HEK293 (cell line): ENCODE measurements around the gene TTBK1.

Source experiments
- GLI4 ChIP-seq: fragments of 450-650 bp; formaldehyde crosslinking; IDR thresholded peaks from 2 replicates; pipeline ENCODE4 v1.5.1; 2016; ENCODE audit warnings: missing biosample characterization, missing genetic modification characterization
- KLF9 ChIP-seq: fragments of 450-650 bp; formaldehyde crosslinking; IDR thresholded peaks from 2 replicates; pipeline ENCODE4 v1.5.1; 2016; ENCODE audit warnings: missing biosample characterization, missing genetic modification characterization, low read depth
- PRDM1 ChIP-seq: fragments of 450-650 bp; formaldehyde crosslinking; IDR thresholded peaks from 2 replicates; pipeline ENCODE4; 2016; ENCODE audit warnings: missing biosample characterization, missing genetic modification characterization
- ZBTB20 ChIP-seq: fragments of 450-650 bp; formaldehyde crosslinking; IDR thresholded peaks from 2 replicates; pipeline ENCODE4 v1.5.1; 2016; ENCODE audit warnings: missing biosample characterization, missing genetic modification characterization
- ZNF10 ChIP-seq: fragments of 450-650 bp; formaldehyde crosslinking; IDR thresholded peaks from 2 replicates; pipeline ENCODE4 v1.5.1; 2017; ENCODE audit warnings: missing biosample characterization, missing genetic modification characterization
- ZNF112 ChIP-seq: fragments of 450-650 bp; formaldehyde crosslinking; IDR thresholded peaks from 2 replicates; pipeline ENCODE4 v1.5.0; 2017; ENCODE audit warnings: missing biosample characterization, missing genetic modification characterization
- ZNF184 ChIP-seq: fragments of 450-650 bp; IDR thresholded peaks from 2 replicates; pipeline ENCODE4 v1.5.1; 2018; ENCODE audit warnings: missing biosample characterization, mild to moderate bottlenecking, missing genetic modification characterization
- ZNF24 ChIP-seq: fragments of 450-650 bp; formaldehyde crosslinking; IDR thresholded peaks from 2 replicates; pipeline ENCODE4 v1.5.1; 2016; ENCODE audit warnings: missing biosample characterization, missing genetic modification characterization
- ZNF248 ChIP-seq: fragments of 450-650 bp; formaldehyde crosslinking; IDR thresholded peaks from 2 replicates; pipeline ENCODE4 v1.5.1; 2017; ENCODE audit warnings: missing biosample characterization, missing genetic modification characterization
- ZNF26 ChIP-seq: fragments of 450-650 bp; formaldehyde crosslinking; IDR thresholded peaks from 2 replicates; pipeline ENCODE4 v1.5.1; 2016; ENCODE audit warnings: missing biosample characterization, missing genetic modification characterization
- ZNF292 ChIP-seq: fragments of 450-650 bp; formaldehyde crosslinking; IDR thresholded peaks from 2 replicates; pipeline ENCODE4 v1.5.1; 2016; ENCODE audit warnings: low read depth, missing biosample characterization, missing genetic modification characterization, borderline replicate concordance
- ZNF433 ChIP-seq: fragments of 450-650 bp; formaldehyde crosslinking; IDR thresholded peaks from 2 replicates; pipeline ENCODE4 v1.5.1; 2016; ENCODE audit warnings: missing biosample characterization, missing genetic modification characterization, low read depth
- ZNF510 ChIP-seq: fragments of 450-650 bp; formaldehyde crosslinking; IDR thresholded peaks from 2 replicates; pipeline ENCODE4 v1.5.1; 2018; ENCODE audit warnings: mild to moderate bottlenecking, missing genetic modification characterization, missing biosample characterization; ENCODE audit not compliant: insufficient replicate concordance
- ZNF514 ChIP-seq: fragments of 450-650 bp; formaldehyde crosslinking; IDR thresholded peaks from 2 replicates; pipeline ENCODE4 v1.5.1; 2016; ENCODE audit warnings: missing biosample characterization, missing genetic modification characterization
- ZNF548 ChIP-seq: fragments of 450-650 bp; formaldehyde crosslinking; IDR thresholded peaks from 2 replicates; pipeline ENCODE4 v1.5.1; 2016; ENCODE audit warnings: missing biosample characterization, missing genetic modification characterization
- ZNF558 ChIP-seq: fragments of 450-650 bp; formaldehyde crosslinking; IDR thresholded peaks from 2 replicates; pipeline ENCODE4 v1.5.1; 2016; ENCODE audit warnings: missing biosample characterization, missing genetic modification characterization
- ZNF560 ChIP-seq: fragments of 450-650 bp; formaldehyde crosslinking; IDR thresholded peaks from 2 replicates; pipeline ENCODE4 v1.5.1; 2017; ENCODE audit warnings: missing biosample characterization, missing genetic modification characterization, borderline replicate concordance
- ZNF580 ChIP-seq: fragments of 450-650 bp; formaldehyde crosslinking; IDR thresholded peaks from 2 replicates; pipeline ENCODE4 v1.5.1; 2016; ENCODE audit warnings: missing biosample characterization, missing genetic modification characterization
- ZNF626 ChIP-seq: fragments of 450-650 bp; sonication (Bioruptor Pico); formaldehyde crosslinking; IDR thresholded peaks from 2 replicates; pipeline ENCODE4 v1.5.1; 2018; ENCODE audit warnings: missing biosample characterization, missing genetic modification characterization, inconsistent platforms
- ZNF645 ChIP-seq: fragments of 450-650 bp; formaldehyde crosslinking; IDR thresholded peaks from 2 replicates; pipeline ENCODE4; 2016; ENCODE audit warnings: missing biosample characterization, missing genetic modification characterization
- ZNF658 ChIP-seq: fragments of 450-650 bp; formaldehyde crosslinking; IDR thresholded peaks from 2 replicates; pipeline ENCODE4; 2016; ENCODE audit warnings: missing biosample characterization, missing genetic modification characterization
- ZNF670 ChIP-seq: fragments of 450-650 bp; formaldehyde crosslinking; IDR thresholded peaks from 2 replicates; pipeline ENCODE4 v1.5.1; 2016; ENCODE audit warnings: missing biosample characterization, missing genetic modification characterization, low read depth
- ZNF701 ChIP-seq: fragments of 450-650 bp; formaldehyde crosslinking; IDR thresholded peaks from 2 replicates; pipeline ENCODE4 v1.5.1; 2016; ENCODE audit warnings: missing biosample characterization, missing genetic modification characterization
- ZNF704 ChIP-seq: fragments of 450-650 bp; formaldehyde crosslinking; IDR thresholded peaks from 2 replicates; pipeline ENCODE4 v1.5.1; 2016; ENCODE audit warnings: missing biosample characterization, missing genetic modification characterization
- ZNF791 ChIP-seq: fragments of 450-650 bp; formaldehyde crosslinking; IDR thresholded peaks from 2 replicates; pipeline ENCODE4 v1.5.1; 2016; ENCODE audit warnings: missing biosample characterization, missing genetic modification characterization
- ZNF837 ChIP-seq: fragments of 450-650 bp; formaldehyde crosslinking; IDR thresholded peaks from 2 replicates; pipeline ENCODE4 v1.5.1; 2016; ENCODE audit warnings: missing biosample characterization, missing genetic modification characterization
- TF ChIP-seq, protein P1 (sequence below): fragments of 450-650 bp; formaldehyde crosslinking; IDR thresholded peaks from 2 replicates; pipeline ENCODE4 v1.5.1; 2016; ENCODE audit warnings: missing biosample characterization, missing genetic modification characterization
- TF ChIP-seq, protein P2 (sequence below): fragments of 450-650 bp; formaldehyde crosslinking; IDR thresholded peaks from 2 replicates; pipeline ENCODE4 v1.5.1; 2016; ENCODE audit warnings: missing biosample characterization, missing genetic modification characterization

Gene TTBK1

GRCh38 chr6:43228951-43229802, 14.1 kb upstream of the TTBK1 start, which contains the start of gene DNPH1 (continued):
- TF ChIP-seq ZNF24 (tag by site-specific recombination), result no peak
- 0 out of 2 replicates have a peak, but pooled peaks have one; percentile 26 for TF ChIP-seq ZNF10 (tag by site-specific recombination)
- no peak for TF ChIP-seq ZNF701 (tag by site-specific recombination)
- no peak for TF ChIP-seq PRDM1 (tag by site-specific recombination)
- TF ChIP-seq ZNF658 (tag by site-specific recombination), result no peak
- TF ChIP-seq KLF9, result peak; percentile 38
- TF ChIP-seq ZNF510, result no peak
- no peak for TF ChIP-seq ZNF670 (tag by site-specific recombination)
- peak; percentile 49; the same call in 1 of the 2 replicates for TF ChIP-seq ZBTB20 (tag by site-specific recombination)
- no peak for TF ChIP-seq ZNF433 (tag by site-specific recombination)
- no peak for TF ChIP-seq GLI4 (tag by site-specific recombination)
- no peak for TF ChIP-seq ZNF26 (tag by site-specific recombination)
- TF ChIP-seq, protein P1, sequence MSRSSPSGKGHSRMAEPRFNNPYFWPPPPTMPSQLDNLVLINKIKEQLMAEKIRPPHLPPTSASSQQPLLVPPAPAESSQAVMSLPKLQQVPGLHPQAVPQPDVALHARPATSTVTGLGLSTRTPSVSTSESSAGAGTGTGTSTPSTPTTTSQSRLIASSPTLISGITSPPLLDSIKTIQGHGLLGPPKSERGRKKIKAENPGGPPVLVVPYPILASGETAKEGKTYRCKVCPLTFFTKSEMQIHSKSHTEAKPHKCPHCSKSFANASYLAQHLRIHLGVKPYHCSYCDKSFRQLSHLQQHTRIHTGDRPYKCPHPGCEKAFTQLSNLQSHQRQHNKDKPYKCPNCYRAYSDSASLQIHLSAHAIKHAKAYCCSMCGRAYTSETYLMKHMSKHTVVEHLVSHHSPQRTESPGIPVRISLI (tag by site-specific recombination), result no peak
- TF ChIP-seq ZNF112, result no peak
- TF ChIP-seq ZNF514 (tag by site-specific recombination), result no peak
- TF ChIP-seq ZNF626 (tag by site-specific recombination), result no peak
- TF ChIP-seq ZNF704 (tag by site-specific recombination), result no peak
- TF ChIP-seq ZNF580 (tag by site-specific recombination), result no peak
- TF ChIP-seq ZNF292 (tag by site-specific recombination), result no peak
- TF ChIP-seq ZNF645 (tag by site-specific recombination), result no peak
- peak; percentile 67; the same call in 1 of the 2 replicates for TF ChIP-seq ZNF184 (tag by site-specific recombination)
- no peak for TF ChIP-seq ZNF248 (tag by site-specific recombination)
- no peak for TF ChIP-seq ZNF560
- no peak for TF ChIP-seq ZNF558 (tag by site-specific recombination)
- TF ChIP-seq ZNF837 (tag by site-specific recombination), result no peak
- TF ChIP-seq ZNF791 (tag by site-specific recombination), result no peak
- no peak for TF ChIP-seq ZNF548 (tag by site-specific recombination)
- TF ChIP-seq, protein P2, sequence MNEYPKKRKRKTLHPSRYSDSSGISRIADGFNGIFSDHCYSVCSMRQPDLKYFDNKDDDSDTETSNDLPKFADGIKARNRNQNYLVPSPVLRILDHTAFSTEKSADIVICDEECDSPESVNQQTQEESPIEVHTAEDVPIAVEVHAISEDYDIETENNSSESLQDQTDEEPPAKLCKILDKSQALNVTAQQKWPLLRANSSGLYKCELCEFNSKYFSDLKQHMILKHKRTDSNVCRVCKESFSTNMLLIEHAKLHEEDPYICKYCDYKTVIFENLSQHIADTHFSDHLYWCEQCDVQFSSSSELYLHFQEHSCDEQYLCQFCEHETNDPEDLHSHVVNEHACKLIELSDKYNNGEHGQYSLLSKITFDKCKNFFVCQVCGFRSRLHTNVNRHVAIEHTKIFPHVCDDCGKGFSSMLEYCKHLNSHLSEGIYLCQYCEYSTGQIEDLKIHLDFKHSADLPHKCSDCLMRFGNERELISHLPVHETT (tag by site-specific recombination), result no peak
